IMR-90 (cell line): ENCODE data around the gene PTCD1. TPM values are rescaled to one million over a fixed set of nuclear protein-coding genes. Genes with fewer than 3 reads are reported as not detected.
A peak's percentile ranks its signal among the peaks of the same experiment; 100 is the strongest.

Experiments used
- ATAC-seq: fragments of 200-7000 bp; cut with Tn5 transposase; 2 replicates; pipeline ENCODE4 v1.9.1; 2020; ENCODE audit warnings: low read depth, mild to moderate bottlenecking, moderate library complexity
- BruUV-seq: library from RNA; stranded (reverse); fragments of 400-500 nt; replicated peaks from 2 replicates; lab custom pipeline; 2021; lab: Mats Ljungman, UMichigan
- CTCF ChIA-PET: fragments of 300-600 bp; formaldehyde crosslinking; extraction: SDS; loops from one replicate; lab custom pipeline; 2021; ENCODE audit warnings: antibody characterized with exemption; lab: Yijun Ruan, JAX
- POLR2A ChIA-PET: fragments of 300-600 bp; sonication (Branson Sonifier 250); formaldehyde crosslinking; loops from one replicate; lab custom pipeline; 2022; ENCODE audit warnings: antibody characterized with exemption; ENCODE audit not compliant: unreplicated experiment; lab: Charles Lee
- DNase-seq: peaks from one replicate; pipeline ENCODE4 v3.0.0; 2013
- H2AFZ ChIP-seq: replicated peaks from 2 replicates; pipeline ENCODE3; 2013; ENCODE audit warnings: low read length, mild to moderate bottlenecking; ENCODE audit not compliant: poor library complexity
- H2AK5ac ChIP-seq: 2 replicates; pipeline ENCODE4 v1.6.1; 2013; ENCODE audit warnings: low read depth, low read length, inconsistent platforms
- H2AK9ac ChIP-seq: replicated peaks from 2 replicates; pipeline ENCODE3; 2013; ENCODE audit warnings: mild to moderate bottlenecking, low read depth, low read length, moderate library complexity; ENCODE audit not compliant: poor library complexity
- H2BK120ac ChIP-seq: 2 replicates; pipeline ENCODE4 v1.6.1; 2013; ENCODE audit warnings: low read depth, low read length, inconsistent platforms
- H2BK15ac ChIP-seq: 3 replicates; pipeline ENCODE4 v1.6.1; 2013; ENCODE audit warnings: low read depth, low read length, inconsistent platforms
- H2BK20ac ChIP-seq: 2 replicates; pipeline ENCODE4 v1.6.1; 2013; ENCODE audit warnings: low read depth, mild to moderate bottlenecking, inconsistent platforms, low read length, moderate library complexity
- H2BK5ac ChIP-seq: 2 replicates; pipeline ENCODE4 v1.6.1; 2013; ENCODE audit warnings: mild to moderate bottlenecking, low read depth, low read length, inconsistent platforms; ENCODE audit not compliant: poor library complexity, severe bottlenecking
- H3K14ac ChIP-seq: replicated peaks from 2 replicates; pipeline ENCODE4 v1.6.1; 2013; ENCODE audit warnings: low read depth, low read length, inconsistent platforms
- H3K18ac ChIP-seq: 2 replicates; pipeline ENCODE4 v1.6.1; 2013; ENCODE audit warnings: low read depth, low read length, control low read depth
- H3K23ac ChIP-seq: 2 replicates; pipeline ENCODE4 v1.6.1; 2013; ENCODE audit warnings: low read depth, low read length, inconsistent platforms
- H3K27ac ChIP-seq: 2 replicates; pipeline ENCODE4 v1.5.1; 2013; ENCODE audit warnings: mild to moderate bottlenecking, control low read depth, low read length; ENCODE audit not compliant: insufficient read depth
- H3K27me3 ChIP-seq: 2 replicates; pipeline ENCODE4 v1.6.1; 2013; ENCODE audit warnings: low read length; ENCODE audit not compliant: control insufficient read depth, insufficient read depth
- H3K36me3 ChIP-seq: 2 replicates; pipeline ENCODE4 v1.6.1; 2013; ENCODE audit warnings: low read length, mixed read lengths; ENCODE audit not compliant: control insufficient read depth, insufficient read depth
- H3K4ac ChIP-seq: 2 replicates; pipeline ENCODE4 v1.6.1; 2013; ENCODE audit warnings: low read depth, low read length, inconsistent platforms
- H3K4me1 ChIP-seq: 2 replicates; pipeline ENCODE4 v1.6.1; 2013; ENCODE audit warnings: low read length, mixed read lengths; ENCODE audit not compliant: control insufficient read depth, insufficient read depth
- H3K4me2 ChIP-seq: 2 replicates; pipeline ENCODE4 v1.6.1; 2013; ENCODE audit warnings: low read depth, mild to moderate bottlenecking, control low read depth, low read length, moderate library complexity
- H3K4me3 ChIP-seq: 2 replicates; pipeline ENCODE4 v1.5.1; 2013; ENCODE audit warnings: low read depth, mild to moderate bottlenecking, control low read depth, low read length, moderate library complexity; ENCODE audit not compliant: insufficient read depth
- H3K56ac ChIP-seq: 2 replicates; pipeline ENCODE4 v1.6.1; 2013; ENCODE audit warnings: low read length, inconsistent platforms; ENCODE audit not compliant: insufficient read depth; ENCODE audit errors: extremely low read depth
- H3K79me1 ChIP-seq, 2 experiments: 2 replicates each; pipeline ENCODE4 v1.6.1; 2013; ENCODE audit warnings: low read length in 2 of 2, inconsistent platforms in 1 of 2, low read depth in 1 of 2
- H3K9ac ChIP-seq: 2 replicates; pipeline ENCODE4 v1.6.1; 2013; ENCODE audit warnings: low read depth, low read length, control low read depth
- H3K9me1 ChIP-seq: 2 replicates; pipeline ENCODE4 v1.6.1; 2013; ENCODE audit warnings: low read length, inconsistent platforms; ENCODE audit not compliant: insufficient read depth
- H3K9me3 ChIP-seq: 2 replicates; pipeline ENCODE4 v1.6.1; 2013; ENCODE audit warnings: low read length; ENCODE audit not compliant: control insufficient read depth, insufficient read depth
- H4K20me1 ChIP-seq: 2 replicates; pipeline ENCODE4 v1.6.1; 2013; ENCODE audit warnings: low read length, inconsistent platforms; ENCODE audit not compliant: insufficient read depth
- H4K5ac ChIP-seq: 2 replicates; pipeline ENCODE4 v1.6.1; 2013; ENCODE audit warnings: mild to moderate bottlenecking, low read depth, low read length, control low read depth
- H4K8ac ChIP-seq, 2 experiments: 2 replicates each; pipeline ENCODE4 v1.6.1; 2013; ENCODE audit warnings: low read depth in 2 of 2, low read length in 2 of 2, control low read depth in 1 of 2, inconsistent platforms in 1 of 2
- H4K91ac ChIP-seq: 2 replicates; pipeline ENCODE4 v1.6.1; 2013; ENCODE audit warnings: low read depth, low read length, inconsistent platforms; ENCODE audit not compliant: insufficient read depth
- BHLHE40 ChIP-seq: fragments of 150-350 bp; IDR thresholded peaks from 2 replicates; pipeline ENCODE4 v1.6.1; 2016; ENCODE audit warnings: mild to moderate bottlenecking, low read depth, low read length
- CHD1 ChIP-seq: IDR thresholded peaks from 2 replicates; pipeline ENCODE4 v1.6.1; 2012; ENCODE audit warnings: low read depth, low read length, improper control_type of control experiment
- FOS ChIP-seq: fragments of 150-350 bp; IDR thresholded peaks from 2 replicates; pipeline ENCODE4 v1.6.1; 2016; ENCODE audit warnings: low read depth, low read length
- MAFK ChIP-seq: IDR thresholded peaks from 2 replicates; pipeline ENCODE4 v1.6.1; 2012; ENCODE audit warnings: low read depth, low read length, improper control_type of control experiment
- MAZ ChIP-seq: IDR thresholded peaks from 2 replicates; pipeline ENCODE4 v1.6.1; 2012; ENCODE audit warnings: low read depth, mild to moderate bottlenecking, low read length, improper control_type of control experiment, moderate library complexity, borderline replicate concordance
- MXI1 ChIP-seq: IDR thresholded peaks from 2 replicates; pipeline ENCODE4 v1.6.1; 2012; ENCODE audit warnings: low read depth, mild to moderate bottlenecking, low read length, moderate library complexity, borderline replicate concordance
- NFE2L2 ChIP-seq: fragments of 150-350 bp; IDR thresholded peaks from 2 replicates; pipeline ENCODE4 v1.6.1; 2016; ENCODE audit warnings: low read depth, mild to moderate bottlenecking, low read length
- POLR2A ChIP-seq: IDR thresholded peaks from 2 replicates; pipeline ENCODE4 v1.6.1; 2012; ENCODE audit warnings: mild to moderate bottlenecking, low read depth, low read length
- RAD21 ChIP-seq: IDR thresholded peaks from 2 replicates; pipeline ENCODE4 v1.6.1; 2012; ENCODE audit warnings: low read length, improper control_type of control experiment
- RCOR1 ChIP-seq: IDR thresholded peaks from 2 replicates; pipeline ENCODE4 v1.6.1; 2012; ENCODE audit warnings: mild to moderate bottlenecking, low read length, improper control_type of control experiment; ENCODE audit not compliant: insufficient replicate concordance
- RFX5 ChIP-seq: IDR thresholded peaks from 2 replicates; pipeline ENCODE4 v1.8.0; 2012; ENCODE audit warnings: low read depth, mild to moderate bottlenecking, low read length, moderate library complexity
- SMC3 ChIP-seq: fragments of 150-350 bp; IDR thresholded peaks from 2 replicates; pipeline ENCODE4 v1.6.1; 2016; ENCODE audit warnings: low read depth, mild to moderate bottlenecking, antibody characterized with exemption, low read length, moderate library complexity
- WGBS, 2 experiments: methylation state at CpG; one replicate each; pipeline versions ENCODE4 v1.1.5 to v1.1.7; 2013; ENCODE audit warnings: missing lambda C conversion rate in 2 of 2; ENCODE audit not compliant: insufficient read length in 1 of 2; ENCODE audit errors: extremely low coverage in 2 of 2; 5-methylcytosine and 5-hydroxymethylcytosine counted together
- dilution Hi-C: fragments of 300-500 bp; cut with HindIII; formaldehyde crosslinking; loops from one replicate; pipeline ENCODE4 v1.14.3; 2018; ENCODE audit warnings: low sequenced_read_pairs; ENCODE audit not compliant: unreplicated experiment
- in situ Hi-C: fragments of 300-500 bp; cut with MboI; formaldehyde crosslinking; loops from 3 replicates; pipeline ENCODE4 v1.14.3; 2019; ENCODE audit warnings: low sequenced_read_pairs, inconsistent platforms, mixed read lengths
- intact Hi-C: fragments of 100-400 bp; cut with micrococcal nuclease; formaldehyde crosslinking; loops from 2 replicates; pipeline ENCODE4 v1.10.0; 2022
- polyA plus RNA-seq, 3 experiments: library from polyadenylated mRNA; depleted of rRNA; stranded (reverse); fragments of >200 nt; gene quantifications; 2 replicates each; pipeline ENCODE4 v1.2.3, GENCODE V29; 2012; ENCODE audit warnings: low replicate concordance in 1 of 3
- total RNA-seq: library from RNA; depleted of rRNA; stranded (reverse); fragments of >200 nt; gene quantifications from 2 replicates; pipeline ENCODE4 v1.2.3, GENCODE V29; 2012
- TF ChIP-seq, protein P1 (sequence below): fragments of 150-350 bp; IDR thresholded peaks from 2 replicates; pipeline ENCODE4 v1.6.1; 2017; ENCODE audit warnings: mild to moderate bottlenecking, antibody characterized with exemption, low read length, low read depth
- TF ChIP-seq, protein P2 (sequence below): fragments of 150-350 bp; IDR thresholded peaks from 2 replicates; pipeline ENCODE4 v1.6.1; 2016; ENCODE audit warnings: low read depth, mild to moderate bottlenecking, low read length, moderate library complexity, borderline replicate concordance
- TF ChIP-seq, protein P3 (sequence below): conservative IDR thresholded peaks from 2 replicates; pipeline ENCODE4 v1.5.1; 2012; ENCODE audit warnings: mild to moderate bottlenecking, low read depth, low read length, improper control_type of control experiment

PTCD1 gene
- total and polyA plus RNA-seq, 2 of the 4 experiments (the other 2 are of a cell fraction) = 2.2 to 4.0 TPM

DNA sequence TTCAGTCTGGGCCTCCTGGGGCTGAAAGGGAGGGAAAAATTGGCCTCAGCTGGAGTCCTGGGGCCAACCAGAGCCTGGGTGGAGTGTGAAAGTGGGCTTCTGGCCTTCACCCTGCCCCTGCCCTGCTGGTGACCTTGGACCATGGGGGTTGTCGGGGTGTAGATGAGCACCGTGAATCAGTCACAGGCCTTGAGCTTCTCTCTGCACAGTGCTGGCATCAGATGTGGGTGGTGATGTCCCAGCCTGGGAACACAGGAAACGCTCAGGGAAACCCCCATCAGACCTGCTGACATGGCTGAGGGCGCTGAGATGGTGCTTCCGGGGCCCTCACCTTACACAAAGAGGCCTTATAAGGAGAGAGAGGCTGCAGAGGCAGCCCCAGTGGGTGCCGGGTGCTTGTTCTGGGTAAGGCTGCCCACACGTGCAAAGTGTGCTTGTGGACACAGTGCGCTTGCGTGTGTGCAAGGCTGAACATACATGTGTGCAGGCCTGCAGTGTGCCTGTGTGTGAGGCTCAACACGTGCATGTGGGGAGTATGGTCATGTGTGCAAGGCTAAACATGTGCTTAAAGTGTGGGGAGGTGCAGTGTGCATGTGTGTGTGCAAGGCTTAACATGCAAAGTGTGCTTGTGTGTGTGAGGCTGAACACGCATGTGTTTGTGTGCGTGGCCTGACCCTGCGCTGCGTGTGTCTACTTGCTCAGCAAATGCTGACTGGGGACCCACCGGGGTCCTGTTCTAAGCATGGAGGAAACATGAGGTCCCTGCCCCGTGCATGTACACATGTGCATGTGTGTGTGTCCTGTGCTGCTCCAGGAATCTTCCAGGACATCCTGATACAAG lies 57.6 kb downstream of the PTCD1 start:
- Histone ChIP-seq H3K4ac (no peak overlapping the region), H3K27ac (no peak overlapping the region; the same call in 1 of the 2 replicates), H2AK5ac (peak overlapping the region; percentile 73; the same call in 1 of the 2 replicates), H3K18ac (no peak overlapping the region), H2AK9ac (peak overlapping the region; percentile 42), H3K4me1 (peaks cover 14% of the 10 kb centered on the region), H2BK20ac (no peak overlapping the region), H3K9ac (no peak overlapping the region), H3K4me3 (no peak overlapping the region), H2AFZ (peak overlapping the region; percentile 32), H3K36me3 (peaks cover 6% of the 10 kb centered on the region), H3K4me2 (no peak overlapping the region), H2BK120ac (no peak overlapping the region), H4K8ac (no peak overlapping the region), H3K9me1 (peaks cover 13% of the 10 kb centered on the region), H4K5ac (peak overlapping the region; percentile 52; the same call in 1 of the 2 replicates), H3K27me3 (no peaks in the 10 kb centered on the region), H2BK5ac (no peak overlapping the region), H3K56ac (no peak overlapping the region), H3K14ac (no peak overlapping the region), H4K91ac (no peak overlapping the region), H3K9me3 (no peaks in the 10 kb centered on the region), H3K79me1 (peaks cover 25 to 73% of the 10 kb centered on the region in 2 experiments), H2BK15ac (no peak overlapping the region), H4K20me1 (peaks cover 62% of the 10 kb centered on the region), H3K23ac (peak overlapping the region; percentile 52; the same call in 1 of the 2 replicates)
- intact Hi-C loops (no loop called here), dilution Hi-C loops (no loop called here), in situ Hi-C loops (no loop called here)
- BruUV-seq = no TSS peak
- 95% methylated on average over 10 of the region's 16 CpGs; no CpG with 5 or more reads in 1 of the 2 experiments for WGBS, 2 experiments
- no peak for DNase-seq
- ChIA-PET POLR2A (no interaction called here), CTCF (no interaction called here)
- ATAC-seq = no peak
- TF ChIP-seq, protein P1, sequence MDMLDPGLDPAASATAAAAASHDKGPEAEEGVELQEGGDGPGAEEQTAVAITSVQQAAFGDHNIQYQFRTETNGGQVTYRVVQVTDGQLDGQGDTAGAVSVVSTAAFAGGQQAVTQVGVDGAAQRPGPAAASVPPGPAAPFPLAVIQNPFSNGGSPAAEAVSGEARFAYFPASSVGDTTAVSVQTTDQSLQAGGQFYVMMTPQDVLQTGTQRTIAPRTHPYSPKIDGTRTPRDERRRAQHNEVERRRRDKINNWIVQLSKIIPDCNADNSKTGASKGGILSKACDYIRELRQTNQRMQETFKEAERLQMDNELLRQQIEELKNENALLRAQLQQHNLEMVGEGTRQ = no peak
- TF ChIP-seq FOS (no peak), RFX5 (no peak), RAD21 (no peak), MAFK (no peak), NFE2L2 (no peak), MAZ (no peak), MXI1 (no peak), RCOR1 (no peak), SMC3 (no peak), BHLHE40 (no peak), POLR2A (no peak), CHD1 (no peak)
- TF ChIP-seq, protein P2, sequence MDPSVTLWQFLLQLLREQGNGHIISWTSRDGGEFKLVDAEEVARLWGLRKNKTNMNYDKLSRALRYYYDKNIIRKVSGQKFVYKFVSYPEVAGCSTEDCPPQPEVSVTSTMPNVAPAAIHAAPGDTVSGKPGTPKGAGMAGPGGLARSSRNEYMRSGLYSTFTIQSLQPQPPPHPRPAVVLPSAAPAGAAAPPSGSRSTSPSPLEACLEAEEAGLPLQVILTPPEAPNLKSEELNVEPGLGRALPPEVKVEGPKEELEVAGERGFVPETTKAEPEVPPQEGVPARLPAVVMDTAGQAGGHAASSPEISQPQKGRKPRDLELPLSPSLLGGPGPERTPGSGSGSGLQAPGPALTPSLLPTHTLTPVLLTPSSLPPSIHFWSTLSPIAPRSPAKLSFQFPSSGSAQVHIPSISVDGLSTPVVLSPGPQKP = no peak
- TF ChIP-seq, protein P3, sequence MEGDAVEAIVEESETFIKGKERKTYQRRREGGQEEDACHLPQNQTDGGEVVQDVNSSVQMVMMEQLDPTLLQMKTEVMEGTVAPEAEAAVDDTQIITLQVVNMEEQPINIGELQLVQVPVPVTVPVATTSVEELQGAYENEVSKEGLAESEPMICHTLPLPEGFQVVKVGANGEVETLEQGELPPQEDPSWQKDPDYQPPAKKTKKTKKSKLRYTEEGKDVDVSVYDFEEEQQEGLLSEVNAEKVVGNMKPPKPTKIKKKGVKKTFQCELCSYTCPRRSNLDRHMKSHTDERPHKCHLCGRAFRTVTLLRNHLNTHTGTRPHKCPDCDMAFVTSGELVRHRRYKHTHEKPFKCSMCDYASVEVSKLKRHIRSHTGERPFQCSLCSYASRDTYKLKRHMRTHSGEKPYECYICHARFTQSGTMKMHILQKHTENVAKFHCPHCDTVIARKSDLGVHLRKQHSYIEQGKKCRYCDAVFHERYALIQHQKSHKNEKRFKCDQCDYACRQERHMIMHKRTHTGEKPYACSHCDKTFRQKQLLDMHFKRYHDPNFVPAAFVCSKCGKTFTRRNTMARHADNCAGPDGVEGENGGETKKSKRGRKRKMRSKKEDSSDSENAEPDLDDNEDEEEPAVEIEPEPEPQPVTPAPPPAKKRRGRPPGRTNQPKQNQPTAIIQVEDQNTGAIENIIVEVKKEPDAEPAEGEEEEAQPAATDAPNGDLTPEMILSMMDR = no peak
